GM18517 (cell line): Measurements from ENCODE around the gene NRCAM.
"Not testable (repeated sequence)": the region's sequence is repeated elsewhere in the genome, so short reads cannot be mapped to it uniquely, and the experiment has no call there.

ENCODE experiments used
- ATAC-seq: cut with Tn5 transposase; IDR thresholded peaks from one replicate; pipeline ENCODE4 v1.9.1; 2021; ENCODE audit warnings: mild to moderate bottlenecking, moderate library complexity; ENCODE audit not compliant: unreplicated experiment

Gene NRCAM

GRCh38 chr7:108360058-108360800 is 96.0 kb downstream of the NRCAM start:
- no peak for ATAC-seq

- ATAC-seq: no peak
These were observed 97.7 kb downstream of the NRCAM start for GRCh38 chr7:108358553-108358952.

GRCh38 chr7:108351729-108352131 is 104.5 kb downstream of the NRCAM start:
- no peak for ATAC-seq

DNA sequence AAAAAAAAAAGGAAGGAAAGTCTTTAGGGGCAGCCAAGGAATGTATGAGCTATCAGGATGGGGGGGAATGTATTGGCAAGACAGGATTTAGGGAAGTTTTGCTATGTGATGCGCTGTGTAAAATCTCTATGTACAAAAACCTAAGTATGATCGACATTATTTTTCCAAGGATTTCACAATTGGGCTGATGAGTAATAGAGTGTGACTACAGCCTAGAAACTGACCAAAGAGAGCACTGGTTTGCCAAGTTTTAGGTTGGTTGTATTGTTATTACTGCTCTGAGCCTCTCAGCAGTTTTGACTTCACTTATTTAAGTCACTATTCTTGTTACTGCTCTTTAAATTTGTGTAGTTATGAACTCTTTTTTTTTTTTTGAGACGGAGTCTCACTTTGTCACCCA is 107.3 kb downstream of the NRCAM start:
- ATAC-seq: no peak

GRCh38 chr7:108347616-108348015 is 108.6 kb downstream of the NRCAM start:
- ATAC-seq: no peak

- no peak for ATAC-seq
These were observed 110.4 kb downstream of the NRCAM start for GRCh38 chr7:108345710-108346336.

DNA sequence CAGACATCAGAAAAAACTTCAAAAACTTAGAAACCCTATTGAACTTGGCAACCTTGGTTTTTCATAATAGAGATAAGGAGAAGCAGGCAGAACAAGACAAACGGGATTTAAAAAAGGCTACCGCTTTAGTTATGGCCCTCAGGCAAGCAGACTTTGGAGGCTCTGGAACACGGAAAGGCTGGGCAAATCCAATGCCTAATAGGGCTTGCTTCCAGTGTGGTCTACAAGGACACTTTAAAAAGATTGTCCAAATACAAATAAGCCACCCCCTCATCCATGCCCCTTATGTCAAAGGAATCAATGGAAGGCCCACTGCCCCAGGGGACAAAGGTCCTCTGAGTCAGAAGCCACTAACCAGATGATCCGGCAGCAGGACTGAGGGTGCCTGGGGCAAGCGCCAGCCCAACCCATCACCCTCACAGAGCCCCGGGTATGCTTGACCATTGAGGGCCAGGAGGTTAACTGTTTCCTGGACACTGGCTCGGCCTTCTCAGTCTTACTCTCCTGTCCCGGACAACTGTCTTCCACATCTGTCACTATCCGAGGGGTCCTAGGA is 115.3 kb downstream of the NRCAM start:
- ATAC-seq: no peak

DNA sequence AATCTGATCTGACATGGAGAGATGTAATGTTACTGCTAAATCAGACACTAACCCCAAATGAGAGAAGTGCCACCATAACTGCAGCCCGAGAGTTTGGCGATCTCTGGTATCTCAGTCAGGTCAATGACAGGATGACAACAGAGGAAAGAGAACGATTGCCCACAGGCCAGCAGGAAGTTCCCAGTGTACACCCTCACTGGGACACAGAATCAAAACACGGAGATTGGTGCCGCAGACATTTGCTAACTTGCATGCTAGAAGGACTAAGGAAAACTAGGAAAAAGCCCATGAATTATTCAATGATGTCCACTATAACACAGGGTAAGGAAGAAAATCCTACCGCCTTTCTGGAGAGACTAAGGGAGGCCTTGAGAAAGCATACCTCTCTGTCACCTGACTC is 115.8 kb downstream of the NRCAM start:
- not testable (repeated sequence) for ATAC-seq

DNA sequence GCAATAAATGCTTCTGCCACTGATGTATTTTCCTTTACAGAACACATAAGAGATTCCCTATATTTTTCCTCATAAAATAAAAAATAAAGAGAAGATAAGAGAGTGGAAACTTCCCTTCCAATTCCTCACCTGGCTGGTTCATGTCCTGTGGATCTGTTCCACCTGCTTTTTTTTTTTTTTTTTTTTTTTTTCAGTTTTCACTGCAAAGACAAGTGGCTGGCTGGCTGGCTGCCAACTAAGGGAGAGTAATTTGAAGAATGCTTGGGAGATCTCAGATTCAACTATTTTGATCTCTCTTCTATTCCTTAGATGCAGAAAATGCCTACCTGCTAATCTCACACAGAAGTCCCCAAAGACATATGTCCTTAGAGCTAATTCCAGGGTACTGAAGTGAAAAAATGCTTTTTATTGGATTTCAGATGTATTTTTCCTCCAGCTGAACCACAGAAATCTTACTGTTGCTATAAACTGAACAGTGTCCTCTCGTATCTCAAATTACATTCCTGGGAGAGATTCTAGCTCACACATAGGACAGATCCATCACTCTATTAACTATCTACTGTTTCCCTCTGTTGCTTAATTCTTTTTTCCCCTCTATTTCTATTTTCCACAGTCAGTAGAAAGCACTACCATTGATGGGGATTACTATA is 120.8 kb downstream of the NRCAM start:
- no peak for ATAC-seq

- ATAC-seq: no peak
These were observed 123.3 kb downstream of the NRCAM start for GRCh38 chr7:108332937-108333336.

DNA sequence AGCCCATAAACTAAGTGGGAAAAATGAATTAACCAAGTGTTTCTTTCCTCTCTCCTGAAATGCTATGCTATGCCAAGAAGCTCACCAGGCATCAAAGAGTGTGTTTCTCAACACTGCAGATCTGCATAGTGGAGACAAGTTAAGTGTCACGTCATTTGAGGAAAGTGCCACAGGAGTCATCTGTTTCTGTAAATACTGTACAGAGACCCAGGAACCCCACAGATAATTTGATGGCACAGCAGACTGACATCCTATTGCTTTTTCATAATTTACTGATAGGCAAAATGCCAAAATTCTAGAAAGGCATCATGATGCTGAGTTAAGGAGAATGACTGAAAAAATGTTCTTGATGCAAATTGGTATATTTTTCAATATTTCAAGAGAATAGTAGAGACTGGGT is 124.3 kb downstream of the NRCAM start:
- ATAC-seq: no peak

DNA sequence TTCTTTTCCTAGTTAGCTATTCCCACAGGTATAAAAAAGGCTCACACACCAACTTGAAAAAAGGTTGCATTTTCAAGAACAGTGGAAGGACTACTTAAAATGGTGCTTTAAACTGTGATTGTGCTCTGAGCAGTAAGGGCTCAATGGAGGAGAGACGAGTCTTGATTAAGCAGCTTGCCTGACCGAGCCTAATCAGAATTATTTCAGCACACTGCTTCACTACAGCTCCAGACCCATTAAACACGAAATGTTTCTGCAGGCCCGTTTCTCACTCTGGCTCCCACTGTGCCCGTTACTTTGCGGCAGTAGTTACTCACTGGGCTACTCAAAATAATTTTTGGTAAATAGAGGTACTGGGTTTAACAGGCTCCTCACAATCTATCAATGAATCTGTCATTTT is 126.0 kb downstream of the NRCAM start:
- no peak for ATAC-seq

DNA sequence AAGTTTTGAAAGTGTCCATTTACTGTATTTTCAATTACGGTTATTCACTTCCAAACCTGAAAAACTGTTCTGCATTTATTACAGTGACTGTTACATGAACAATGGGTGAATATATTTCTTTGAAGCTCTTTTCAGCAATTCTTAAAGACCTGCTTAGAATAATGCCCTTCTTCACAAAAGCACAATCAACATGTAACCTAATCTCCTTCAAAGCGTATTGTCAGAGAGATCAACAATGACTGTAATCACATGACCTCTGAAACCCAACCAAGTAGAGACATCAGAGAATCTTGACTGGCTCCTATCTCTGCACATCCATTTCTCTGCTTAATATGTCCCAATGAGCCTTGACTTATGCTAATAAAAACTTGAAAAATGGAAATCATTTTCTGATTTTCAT is 126.7 kb downstream of the NRCAM start:
- ATAC-seq: no peak

GRCh38 chr7:108328174-108328651 is 128.0 kb downstream of the NRCAM start:
- peak; percentile 86 for ATAC-seq

DNA sequence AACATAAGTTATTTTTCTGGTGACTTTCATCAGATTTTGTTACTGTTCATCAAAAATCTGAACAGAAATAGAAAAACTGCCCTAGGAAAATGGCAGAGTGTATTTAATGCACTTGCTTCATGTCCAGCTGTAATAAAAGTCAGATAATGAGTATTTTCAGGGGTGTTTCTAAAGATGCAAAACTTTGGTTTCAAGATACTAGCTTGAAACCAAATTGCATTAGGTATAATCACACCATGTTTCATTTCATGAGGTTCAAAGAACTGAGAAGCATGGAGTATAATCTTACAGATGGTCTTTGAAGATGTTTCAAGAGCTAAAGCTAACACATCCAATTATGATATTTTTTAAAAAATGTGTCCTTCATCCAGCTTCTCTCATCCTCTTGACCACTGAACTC is 128.9 kb downstream of the NRCAM start:
- no peak for ATAC-seq

GRCh38 chr7:108326938-108327337 is 129.3 kb downstream of the NRCAM start:
- no peak for ATAC-seq

- ATAC-seq: no peak
These were observed 131.9 kb downstream of the NRCAM start for GRCh38 chr7:108324053-108325038.

- ATAC-seq: no peak
These were observed 133.1 kb downstream of the NRCAM start for GRCh38 chr7:108322925-108323832.

- no peak for ATAC-seq
These were observed 134.2 kb downstream of the NRCAM start for GRCh38 chr7:108322046-108322445.
